Muscle of arm (tissue), 12 donors: Measurements from ENCODE around the gene DNAJC15. TPM values are rescaled to one million over a fixed set of nuclear protein-coding genes. Genes with fewer than 3 reads are reported as not detected.
A peak's percentile ranks its signal among the peaks of the same experiment; 100 is the strongest.
"Not testable (repeated sequence)": the region's sequence is repeated elsewhere in the genome, so short reads cannot be mapped to it uniquely, and the experiment has no call there.

Source experiments
- DNase-seq: peaks from one replicate; pipeline ENCODE4 v3.0.0-alpha.2; 2013
- polyA plus RNA-seq, 12 donors: library from polyadenylated mRNA; unstranded; fragments of 120-200 nt; gene quantifications; one replicate each; pipeline ENCODE4 v1.2.1, GENCODE V29; 2013; ENCODE audit not compliant: insufficient read length in 12 of 12

The DNAJC15 gene
- polyA plus RNA-seq, 12 donors, result 8.5 to 25.0 (median 19.7) TPM; not detected in 1

- no peak for DNase-seq
Observed at GRCh38 chr13:43041369-43041921, 18.1 kb downstream of the DNAJC15 start.

- no peak for DNase-seq
Observed at GRCh38 chr13:43042410-43042921, 19.1 kb downstream of the DNAJC15 start.

- no peak for DNase-seq
Observed at GRCh38 chr13:43044720-43045301, 21.4 kb downstream of the DNAJC15 start.

GRCh38 chr13:43045302-43045773 lies 22.0 kb downstream of the DNAJC15 start:
- not testable (repeated sequence) for DNase-seq

GRCh38 chr13:43046259-43046658 lies 22.9 kb downstream of the DNAJC15 start:
- DNase-seq, result no peak

GRCh38 chr13:43054803-43055802 lies 31.7 kb downstream of the DNAJC15 start:
- DNase-seq, result peak; percentile 35

GRCh38 chr13:43057653-43058317 lies 34.4 kb downstream of the DNAJC15 start:
- no peak for DNase-seq

GRCh38 chr13:43058318-43058674 lies 34.9 kb downstream of the DNAJC15 start:
- DNase-seq, result no peak

GRCh38 chr13:43058831-43059230 lies 35.4 kb downstream of the DNAJC15 start:
- no peak for DNase-seq

- not testable (repeated sequence) for DNase-seq
Observed at GRCh38 chr13:43059779-43060178, 36.4 kb downstream of the DNAJC15 start.

GRCh38 chr13:43060806-43061205 lies 37.4 kb downstream of the DNAJC15 start:
- DNase-seq, result not testable (repeated sequence)

- no peak for DNase-seq
Observed at GRCh38 chr13:43061496-43062280, 38.3 kb downstream of the DNAJC15 start.

GRCh38 chr13:43071824-43072223 lies 48.4 kb downstream of the DNAJC15 start:
- DNase-seq, result no peak

GRCh38 chr13:43072394-43072793 lies 49.0 kb downstream of the DNAJC15 start:
- DNase-seq, result no peak

- DNase-seq, result no peak
Observed at GRCh38 chr13:43074824-43075510, 51.6 kb downstream of the DNAJC15 start.

- not testable (repeated sequence) for DNase-seq
Observed at GRCh38 chr13:43075511-43075902, 52.1 kb downstream of the DNAJC15 start.

GRCh38 chr13:43077046-43077445 lies 53.7 kb downstream of the DNAJC15 start:
- DNase-seq, result no peak

- DNase-seq, result no peak
Observed at GRCh38 chr13:43077461-43077860, 54.1 kb downstream of the DNAJC15 start.

- no peak for DNase-seq
Observed at GRCh38 chr13:43077906-43078305, 54.5 kb downstream of the DNAJC15 start.

- DNase-seq, result no peak
Observed at GRCh38 chr13:43078399-43078798, 55.0 kb downstream of the DNAJC15 start.
